Stomach (tissue), 4 donors: ENCODE results near the gene CUX1.

ENCODE experiments used
- CTCF ChIP-seq, 7 experiments: fragments of 450-650 bp in 4 of 7; fragments of 200-600 bp in 3 of 7; sonication (generic) in 3 of 7; IDR thresholded peaks; one replicate each; pipeline ENCODE4 v1.5.1; 2016 to 2019; ENCODE audit warnings: antibody characterized with exemption in 7 of 7, control low read depth in 2 of 7, mild to moderate bottlenecking in 1 of 7
- EP300 ChIP-seq: sonication (generic); formaldehyde crosslinking; IDR thresholded peaks from one replicate; pipeline ENCODE4 v1.6.1; 2017; ENCODE audit warnings: antibody characterized with exemption
- POLR2AphosphoS5 ChIP-seq, 3 donors: sonication (generic); formaldehyde crosslinking; IDR thresholded peaks; one replicate each; pipeline ENCODE4 v1.6.1; 2016; ENCODE audit warnings: antibody characterized with exemption in 3 of 3

GRCh38 chr7:101893341-101894082 is 76.1 kb downstream of the CUX1 start:
- TF ChIP-seq CTCF (IDR thresholded peaks at IDR 0.05) (no peak), POLR2AphosphoS5 (IDR thresholded peaks at IDR 0.05) (no peak), EP300 (no peak)
